ENCODE results near the gene EP400.

EP400 gene

DNA sequence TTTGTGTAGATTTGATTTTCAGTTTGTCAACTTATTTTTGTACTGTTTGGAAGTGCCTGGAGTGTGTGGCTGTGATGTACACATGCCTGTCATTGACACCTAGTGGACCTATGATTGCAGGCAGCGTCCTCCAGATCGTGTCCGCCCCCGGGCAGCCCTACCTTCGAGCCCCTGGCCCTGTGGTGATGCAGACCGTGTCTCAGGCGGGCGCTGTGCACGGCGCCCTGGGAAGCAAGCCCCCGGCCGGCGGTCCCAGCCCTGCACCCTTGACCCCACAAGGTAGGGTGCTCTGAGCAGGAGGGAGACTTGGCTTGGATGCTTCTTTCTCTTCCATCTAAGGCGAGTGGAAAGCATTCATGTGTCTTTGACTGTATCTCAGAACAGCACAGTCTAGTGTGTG, 75.8 kb downstream of the EP400 start:
- ATAC-seq (no peak), DNase-seq (no peak)
- H3K9me3 Mint-ChIP-seq: no peaks in the 10 kb centered on the region
- H3K27me3 Mint-ChIP-seq: no peaks in the 10 kb centered on the region
- H3K4me3 Mint-ChIP-seq: no peak overlapping the region
- H3K4me1 Mint-ChIP-seq: no peaks in the 10 kb centered on the region
- no peak overlapping the region for H3K27ac Mint-ChIP-seq

DNA sequence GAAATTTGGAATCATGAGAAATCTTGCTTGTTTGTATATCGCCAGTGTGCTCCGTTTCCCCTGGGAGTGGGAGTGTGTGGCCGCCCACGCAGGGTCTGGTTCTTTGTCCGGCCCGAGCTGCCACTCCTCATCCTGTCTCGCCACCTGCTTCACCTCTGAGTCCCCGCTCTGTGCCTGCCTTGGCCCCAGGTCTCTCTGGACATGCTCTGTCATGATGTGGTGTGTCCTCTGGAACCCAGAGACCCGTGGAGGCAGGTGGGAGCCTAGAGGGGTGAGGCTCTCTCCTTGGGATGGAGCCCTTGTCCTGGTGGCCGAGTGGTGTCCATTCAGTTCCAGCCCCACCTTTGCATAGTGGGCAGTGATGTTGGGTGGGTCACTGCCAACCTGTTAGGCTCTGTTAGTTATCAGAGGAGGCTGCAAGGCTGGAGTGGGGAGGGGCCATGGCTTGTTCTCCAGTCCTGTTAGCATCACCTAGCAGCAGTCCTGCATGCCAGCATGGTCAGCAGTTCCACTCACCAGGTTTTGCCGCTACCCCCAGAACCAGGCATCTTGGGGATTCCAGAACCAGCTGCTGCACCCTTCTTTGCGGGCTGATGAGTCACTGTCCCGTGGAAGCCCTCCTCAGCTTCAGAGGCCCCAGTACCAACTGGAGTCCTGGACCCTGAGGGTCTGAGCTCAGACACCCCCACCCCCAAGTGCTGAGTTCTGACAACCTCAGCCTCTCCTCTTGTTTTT, 76.5 kb downstream of the EP400 start:
- no peaks in the 10 kb centered on the region for H3K4me1 Mint-ChIP-seq
- no peaks in the 10 kb centered on the region for H3K27me3 Mint-ChIP-seq
- ATAC-seq (no peak), DNase-seq (no peak)
- no peaks in the 10 kb centered on the region for H3K9me3 Mint-ChIP-seq
- H3K27ac Mint-ChIP-seq: peak overlapping the region in 1 of 2 donors; percentile 59
- H3K4me3 Mint-ChIP-seq: no peak overlapping the region

DNA sequence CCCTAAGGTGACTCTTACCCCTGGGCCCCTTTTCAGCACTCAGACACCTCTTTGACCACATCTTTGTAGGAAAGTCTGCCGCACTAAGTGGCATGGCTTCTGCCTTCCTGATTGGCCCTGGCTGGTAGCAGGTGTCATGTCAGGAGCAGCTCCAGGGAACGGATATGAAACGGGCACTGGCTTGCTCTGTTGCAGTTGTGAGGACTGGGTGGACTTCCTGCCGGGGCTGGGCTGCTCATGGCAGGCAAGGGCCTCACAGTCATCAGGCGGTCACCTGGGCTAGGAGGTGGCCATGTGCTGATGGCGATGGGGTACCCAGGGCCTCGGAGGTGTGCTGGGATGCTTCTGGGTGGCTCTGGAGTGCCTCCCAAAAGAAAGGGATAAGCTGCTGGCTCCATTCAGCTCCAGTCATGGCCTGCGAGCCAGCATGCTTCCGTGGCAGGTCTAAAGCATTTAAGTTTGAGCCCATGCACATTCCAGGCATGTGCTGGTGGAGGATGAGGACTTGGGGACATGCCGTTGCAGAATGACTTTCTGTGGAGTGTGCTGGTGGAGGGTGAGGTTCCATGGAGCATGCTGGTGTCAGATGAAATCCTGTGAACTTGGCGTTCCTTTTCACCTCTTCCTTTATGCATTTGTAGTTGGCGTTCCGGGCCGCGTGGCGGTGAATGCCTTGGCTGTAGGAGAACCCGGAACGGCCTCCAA, 77.2 kb downstream of the EP400 start:
- no peaks in the 10 kb centered on the region for H3K9me3 Mint-ChIP-seq
- no peaks in the 10 kb centered on the region for H3K4me1 Mint-ChIP-seq
- ATAC-seq (no peak), DNase-seq (no peak)
- H3K4me3 Mint-ChIP-seq: no peak overlapping the region
- H3K27me3 Mint-ChIP-seq: no peaks in the 10 kb centered on the region
- H3K27ac Mint-ChIP-seq: peak overlapping the region in 1 of 2 donors; percentile 59

DNA sequence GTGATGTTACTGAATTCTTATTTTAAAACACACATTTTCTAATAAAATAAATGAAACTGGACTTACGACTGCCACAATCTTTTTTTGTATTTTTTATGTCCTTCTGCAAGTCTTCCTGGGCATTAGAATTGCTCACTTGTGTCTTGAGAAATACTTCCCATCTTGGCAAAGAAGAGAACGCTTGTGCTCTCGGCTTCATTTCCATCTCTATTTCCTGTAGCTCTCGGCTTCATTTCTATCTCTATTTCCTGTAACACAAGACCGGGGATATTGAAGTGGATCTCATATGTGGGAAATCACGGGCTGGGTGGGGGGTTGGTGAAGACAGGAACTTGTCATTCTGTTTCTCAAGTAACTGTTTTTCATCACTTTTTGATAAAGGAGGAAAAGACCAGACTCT, 77.9 kb downstream of the EP400 start:
- Mint-ChIP-seq H3K27ac (no peak overlapping the region), H3K4me3 (no peak overlapping the region), H3K27me3 (no peaks in the 10 kb centered on the region), H3K9me3 (no peaks in the 10 kb centered on the region), H3K4me1 (no peaks in the 10 kb centered on the region)
- no peak for DNase-seq
- ATAC-seq: no peak

DNA sequence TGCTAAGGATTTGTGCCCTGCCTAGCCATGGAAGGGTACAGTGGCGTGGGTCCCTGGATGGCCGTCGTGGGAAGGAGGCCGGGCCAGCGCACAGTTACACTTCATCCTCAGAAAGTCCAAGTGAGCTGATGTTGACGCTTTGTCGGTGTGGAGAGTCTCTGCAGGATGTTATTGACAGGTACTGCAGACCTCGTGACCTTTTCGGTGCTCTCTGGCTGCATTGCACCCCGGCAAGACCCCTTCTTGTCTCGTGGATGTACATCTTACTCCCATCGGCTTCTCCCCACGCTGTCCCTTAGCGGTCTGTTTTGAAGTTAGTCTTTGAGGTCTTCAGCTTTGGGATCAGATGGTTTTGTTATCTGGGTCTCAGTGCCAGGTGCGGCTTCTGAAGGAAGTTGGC, 78.4 kb downstream of the EP400 start:
- H3K4me3 Mint-ChIP-seq: no peak overlapping the region

DNA sequence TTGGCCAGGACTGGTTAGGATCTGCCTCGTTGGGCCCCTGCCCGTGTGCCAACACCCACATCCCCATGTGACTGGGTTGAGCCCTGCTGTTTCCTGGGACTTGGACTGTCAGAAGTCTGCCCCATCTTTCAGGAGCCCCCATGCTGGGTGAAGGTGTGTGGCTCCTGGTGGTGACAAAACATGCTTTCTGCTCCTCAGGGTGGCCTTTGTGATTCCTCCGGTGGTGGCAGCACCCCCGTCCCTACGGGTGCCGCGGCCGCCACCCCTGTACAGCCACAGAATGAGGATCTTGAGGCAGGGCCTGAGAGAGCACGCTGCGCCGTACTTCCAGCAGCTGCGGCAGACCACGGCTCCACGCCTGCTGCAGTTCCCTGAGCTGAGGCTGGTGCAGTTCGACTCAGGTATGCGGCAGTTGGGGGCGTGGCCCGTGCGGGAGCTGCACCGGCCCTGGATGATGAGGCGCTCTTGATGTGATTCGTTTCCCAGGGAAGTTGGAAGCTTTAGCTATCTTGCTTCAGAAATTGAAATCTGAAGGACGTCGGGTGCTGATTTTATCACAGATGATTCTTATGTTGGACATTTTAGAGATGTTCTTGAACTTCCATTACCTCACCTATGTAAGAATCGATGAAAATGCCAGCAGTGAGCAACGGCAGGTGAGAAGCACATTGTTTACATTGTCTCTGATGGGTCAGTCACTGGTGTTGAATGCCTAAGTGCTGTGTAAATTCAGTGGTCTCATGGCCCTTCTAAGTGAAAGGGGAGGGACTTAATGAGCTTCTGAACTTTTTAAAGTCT, 80.0 kb downstream of the EP400 start:
- no peak for DNase-seq
- Mint-ChIP-seq H3K27me3 (no peaks in the 10 kb centered on the region), H3K4me3 (no peak overlapping the region), H3K27ac (peak overlapping the region; percentile 20 to 36), H3K9me3 (no peaks in the 10 kb centered on the region), H3K4me1 (no peaks in the 10 kb centered on the region)
- ATAC-seq: no peak

More for the DNA sequence above, 78.4 kb downstream of the EP400 start:
- ATAC-seq: no peak
- DNase-seq: no peak
- no peak overlapping the region for H3K27ac Mint-ChIP-seq
- no peaks in the 10 kb centered on the region for H3K9me3 Mint-ChIP-seq
- no peaks in the 10 kb centered on the region for H3K27me3 Mint-ChIP-seq
- H3K4me1 Mint-ChIP-seq: no peaks in the 10 kb centered on the region

DNA sequence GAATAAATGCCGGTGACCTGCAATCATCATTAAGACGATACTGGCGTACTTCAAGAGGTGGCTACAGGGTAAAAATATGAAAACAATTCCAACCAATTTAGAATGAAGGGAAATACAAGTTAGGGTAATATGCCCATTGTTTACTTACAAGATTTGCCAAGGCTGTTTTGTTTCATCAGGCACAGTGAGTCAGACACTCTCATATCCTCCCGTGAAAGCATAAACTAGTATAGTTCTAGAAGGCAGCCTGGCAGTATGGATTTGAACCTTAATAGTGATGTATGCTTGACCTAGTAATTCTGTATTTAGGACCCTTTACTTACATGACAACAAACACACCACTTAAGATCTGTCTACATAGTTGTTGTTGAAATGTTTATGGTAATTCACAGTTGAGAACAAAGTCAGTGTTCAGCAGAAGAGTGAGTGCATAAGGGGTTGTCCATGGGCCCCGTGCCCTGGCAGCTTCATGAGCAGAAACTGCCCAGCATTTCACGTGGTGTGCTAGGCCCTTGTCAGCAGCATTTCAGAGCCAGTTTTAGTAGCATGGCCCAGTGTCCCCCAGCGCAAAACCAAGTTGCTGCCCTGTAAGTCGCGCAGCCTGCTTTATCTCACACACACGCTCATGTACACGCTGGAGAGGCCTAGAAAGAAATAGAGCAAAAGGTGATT, 80.8 kb downstream of the EP400 start:
- no peak overlapping the region for H3K4me3 Mint-ChIP-seq
- H3K9me3 Mint-ChIP-seq: no peaks in the 10 kb centered on the region
- H3K4me1 Mint-ChIP-seq: no peaks in the 10 kb centered on the region
- no peak for ATAC-seq
- H3K27ac Mint-ChIP-seq: peak overlapping the region in 1 of 2 donors; percentile 36
- no peaks in the 10 kb centered on the region for H3K27me3 Mint-ChIP-seq
- no peak for DNase-seq

DNA sequence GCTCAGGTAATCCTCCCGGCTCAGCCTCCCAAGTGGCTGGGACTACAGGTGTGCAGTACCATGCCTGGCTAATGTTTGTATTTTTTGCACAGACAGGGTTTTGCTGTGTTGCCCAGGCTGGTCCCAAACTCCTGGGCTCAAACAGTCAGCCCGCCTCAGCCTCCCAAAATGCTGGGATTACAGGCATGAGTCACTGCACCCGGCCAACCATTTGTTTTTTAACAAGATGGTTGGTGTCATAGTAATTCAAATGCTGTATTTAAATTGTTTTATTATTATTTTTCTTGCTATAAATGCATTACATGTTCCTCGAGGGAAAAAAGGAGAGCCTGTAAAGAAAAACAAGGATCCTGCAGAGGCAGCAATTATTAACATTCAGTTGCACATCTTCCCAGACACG, 83.9 kb downstream of the EP400 start:
- H3K27ac Mint-ChIP-seq: peak overlapping the region in 1 of 2 donors; percentile 66
- no peaks in the 10 kb centered on the region for H3K9me3 Mint-ChIP-seq
- no peaks in the 10 kb centered on the region for H3K4me1 Mint-ChIP-seq
- ATAC-seq (no peak), DNase-seq (no peak)
- no peak overlapping the region for H3K4me3 Mint-ChIP-seq
- H3K27me3 Mint-ChIP-seq: no peaks in the 10 kb centered on the region

DNA sequence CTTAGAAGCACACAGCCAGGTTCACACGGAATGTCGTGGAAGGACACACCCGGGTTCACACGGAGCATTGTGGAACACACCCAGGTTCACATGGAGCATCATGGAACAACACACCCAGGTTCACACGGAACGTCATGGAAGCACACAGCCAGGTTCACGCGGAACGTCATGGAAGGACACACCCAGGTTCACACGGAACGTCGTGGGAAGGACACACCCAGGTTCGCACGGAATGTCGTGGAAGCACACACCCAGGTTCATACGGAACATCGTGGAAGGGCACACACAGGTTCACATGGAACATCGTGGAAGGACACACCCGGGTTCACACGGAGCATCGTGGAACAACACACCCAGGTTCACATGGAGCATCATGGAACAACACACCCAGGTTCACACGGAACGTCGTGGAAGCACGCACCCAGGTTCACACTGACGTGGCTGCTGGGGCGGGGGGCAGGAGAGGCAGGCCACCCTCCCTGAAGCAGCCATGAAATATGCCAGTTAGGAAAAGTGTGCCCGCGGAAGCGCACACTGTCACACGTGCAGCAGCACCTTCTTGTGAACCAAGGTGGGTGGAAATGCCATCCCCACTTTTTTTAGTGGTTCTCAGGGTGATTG, 86.4 kb downstream of the EP400 start:
- ATAC-seq: no peak

DNA sequence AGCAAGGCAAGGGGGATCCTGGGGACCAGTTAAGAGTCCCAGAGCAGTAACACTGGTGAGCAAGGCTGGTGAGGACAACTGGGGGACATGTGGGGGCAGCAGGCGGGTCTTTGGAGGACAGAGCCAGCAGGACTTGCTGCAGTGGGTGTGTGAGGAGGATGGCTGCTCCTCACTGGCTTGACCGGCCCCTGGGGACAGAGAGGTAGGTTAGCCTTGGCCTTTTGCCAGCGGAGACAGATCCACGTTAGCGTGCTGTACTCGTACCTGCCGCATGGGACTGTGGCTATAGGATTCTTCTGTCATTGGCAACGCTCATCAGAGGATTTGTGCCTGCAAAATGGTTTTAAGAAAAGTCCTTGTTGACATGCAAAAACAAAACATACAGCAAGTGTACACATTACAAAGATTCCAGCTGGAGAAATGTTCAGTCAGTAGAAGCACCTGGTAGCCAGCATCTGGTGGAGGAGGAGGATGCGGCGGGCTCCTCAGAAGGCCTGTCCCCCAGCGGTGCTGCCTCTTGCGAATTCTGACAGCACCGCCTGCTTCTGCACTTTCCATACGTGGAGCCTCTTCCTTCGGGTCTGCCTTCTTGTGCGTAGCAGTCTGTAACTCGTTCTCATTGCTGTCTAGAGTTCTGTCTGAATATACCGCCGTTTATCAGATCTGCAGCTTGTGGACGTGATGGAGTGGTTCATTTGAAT, 91.3 kb downstream of the EP400 start:
- Mint-ChIP-seq H3K4me1 (peaks cover 5% of the 10 kb centered on the region), H3K27me3 (no peaks in the 10 kb centered on the region), H3K4me3 (no peak overlapping the region), H3K9me3 (no peaks in the 10 kb centered on the region), H3K27ac (peak overlapping the region in 1 of 2 donors; percentile 30)
- DNase-seq (no peak), ATAC-seq (no peak)

More for the DNA sequence above, 86.4 kb downstream of the EP400 start:
- Mint-ChIP-seq H3K9me3 (no peaks in the 10 kb centered on the region), H3K27me3 (no peaks in the 10 kb centered on the region), H3K4me1 (no peaks in the 10 kb centered on the region), H3K27ac (no peak overlapping the region), H3K4me3 (no peak overlapping the region)
- DNase-seq: no peak

DNA sequence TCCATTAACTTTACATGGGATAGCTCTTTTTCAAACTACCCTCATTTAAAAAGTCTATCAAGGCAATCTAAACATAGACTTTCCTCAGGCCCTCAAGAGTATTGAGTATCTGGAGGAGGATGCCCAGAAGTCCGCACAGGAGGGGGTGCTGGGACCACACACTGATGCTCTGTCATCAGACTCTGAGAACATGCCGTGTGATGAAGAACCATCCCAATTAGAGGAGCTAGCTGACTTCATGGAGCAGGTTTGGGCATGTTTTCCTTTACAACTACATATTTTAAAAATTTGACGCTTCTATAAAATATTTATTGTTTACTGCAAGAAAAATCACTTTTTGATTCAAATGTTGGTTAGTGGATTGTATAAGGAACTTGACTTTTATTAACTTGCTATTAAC, 93.5 kb downstream of the EP400 start:
- DNase-seq: no peak
- no peaks in the 10 kb centered on the region for H3K9me3 Mint-ChIP-seq
- no peak overlapping the region for H3K4me3 Mint-ChIP-seq
- no peak for ATAC-seq
- H3K27ac Mint-ChIP-seq: peak overlapping the region; percentile 49 to 78
- no peaks in the 10 kb centered on the region for H3K27me3 Mint-ChIP-seq
- peaks cover 5% of the 10 kb centered on the region for H3K4me1 Mint-ChIP-seq

DNA sequence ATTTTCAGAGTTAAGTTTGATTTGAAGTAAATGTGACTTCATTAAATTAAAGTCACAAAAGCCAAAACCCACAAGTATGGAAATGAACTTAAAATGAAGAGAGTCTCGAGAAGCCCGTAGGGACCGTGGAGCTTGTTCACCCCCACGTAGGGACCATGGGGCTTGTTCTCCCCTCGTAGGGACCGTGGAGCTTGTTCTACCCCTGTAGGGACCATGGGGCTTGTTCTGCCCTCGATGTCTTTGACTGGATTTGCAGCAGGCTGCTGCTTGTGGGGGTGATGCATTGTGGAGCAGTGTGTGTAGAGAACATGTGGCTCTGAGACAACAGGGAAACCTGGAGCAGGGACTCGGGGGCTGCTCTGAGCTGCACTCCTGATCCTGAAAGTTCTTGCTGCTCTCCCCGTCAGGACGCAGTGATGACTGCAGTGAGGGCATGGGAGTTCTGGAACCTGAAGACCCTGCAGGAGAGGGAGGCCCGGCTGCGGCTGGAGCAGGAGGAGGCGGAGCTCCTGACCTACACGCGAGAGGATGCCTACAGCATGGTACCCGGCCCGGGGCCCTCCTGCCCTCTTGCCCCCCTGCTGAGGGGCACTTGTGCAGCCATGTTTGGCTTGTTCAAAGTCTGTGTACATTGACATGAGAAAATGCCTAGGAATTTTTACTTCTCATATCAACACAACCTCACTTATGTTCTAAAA, 94.2 kb downstream of the EP400 start:
- no peak for DNase-seq
- Mint-ChIP-seq H3K4me3 (no peak overlapping the region), H3K4me1 (peaks cover 5% of the 10 kb centered on the region), H3K27ac (no peak overlapping the region), H3K27me3 (no peaks in the 10 kb centered on the region), H3K9me3 (no peaks in the 10 kb centered on the region)
- no peak for ATAC-seq

DNA sequence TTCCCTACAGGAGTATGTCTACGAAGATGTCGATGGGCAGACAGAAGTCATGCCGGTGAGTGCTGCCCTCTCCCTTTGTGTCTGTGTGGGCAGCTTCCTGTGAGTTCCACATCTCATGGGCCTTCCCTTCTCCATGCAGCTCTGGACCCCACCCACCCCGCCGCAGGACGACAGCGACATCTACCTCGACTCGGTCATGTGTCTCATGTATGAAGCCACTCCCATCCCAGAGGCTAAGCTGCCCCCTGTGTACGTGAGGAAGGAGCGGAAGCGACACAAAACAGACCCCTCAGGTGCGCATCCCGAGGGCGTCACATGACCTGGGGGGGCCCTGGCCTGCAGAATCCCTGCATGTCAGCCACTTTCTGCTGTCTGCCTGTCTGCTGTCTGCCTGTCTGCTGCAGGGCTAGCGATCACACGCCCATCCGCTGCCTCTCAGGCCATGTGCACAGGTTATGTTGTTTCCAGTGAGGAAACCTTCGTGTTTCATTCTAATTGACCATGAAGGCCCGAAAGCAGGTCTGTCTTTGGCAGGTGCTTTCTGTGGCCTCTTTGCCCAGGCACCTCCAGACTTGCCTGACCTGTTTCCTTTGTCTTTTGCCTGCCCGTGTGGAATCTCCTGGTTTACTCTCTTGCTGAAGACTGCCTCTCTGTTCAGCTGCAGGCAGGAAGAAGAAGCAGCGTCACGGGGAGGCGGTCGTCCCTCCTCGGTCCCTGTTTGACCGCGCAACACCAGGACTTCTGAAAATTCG, 95.1 kb downstream of the EP400 start:
- ATAC-seq: no peak
- Mint-ChIP-seq H3K9me3 (no peaks in the 10 kb centered on the region), H3K27me3 (no peaks in the 10 kb centered on the region), H3K4me3 (no peak overlapping the region), H3K27ac (no peak overlapping the region), H3K4me1 (peaks cover 5% of the 10 kb centered on the region)
- DNase-seq: no peak

DNA sequence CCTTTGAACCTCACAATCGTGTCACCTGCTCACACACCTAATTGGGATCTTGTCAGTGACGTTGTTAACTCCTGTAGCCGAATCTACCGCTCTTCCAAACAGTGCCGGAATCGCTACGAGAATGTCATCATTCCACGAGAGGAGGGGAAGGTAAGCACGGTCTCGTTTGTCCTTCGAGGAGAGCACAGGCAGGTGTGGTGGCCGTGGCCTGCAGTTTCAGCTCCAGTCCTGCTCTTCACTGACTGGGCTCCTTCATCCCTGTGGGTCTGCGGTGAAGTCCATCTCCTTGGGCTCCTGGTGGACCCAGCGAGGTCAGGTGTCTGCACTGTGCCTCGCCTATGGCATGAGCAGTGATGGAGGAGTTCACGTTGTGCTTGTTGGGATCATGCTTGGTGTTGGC, 96.0 kb downstream of the EP400 start:
- no peaks in the 10 kb centered on the region for H3K9me3 Mint-ChIP-seq
- DNase-seq: no peak
- no peak for ATAC-seq
- H3K4me3 Mint-ChIP-seq: no peak overlapping the region
- no peak overlapping the region for H3K27ac Mint-ChIP-seq
- no peaks in the 10 kb centered on the region for H3K27me3 Mint-ChIP-seq
- H3K4me1 Mint-ChIP-seq: peaks cover 5% of the 10 kb centered on the region
